Stimulated activated effector memory CD8-positive, alpha-beta T cell treated with anti-CD3 and anti-CD28 coated beads, Interleukin-12 subunit alpha, Interleukin-12 subunit beta, amount 100 ng/mL, for 72 hours (primary cell): ENCODE data around the gene RIPK4.

Source experiments
- ATAC-seq: fragments of 150-1000 bp; cut with Tn5 transposase; 2 replicates; pipeline ENCODE4 v1.10.0; 2021
- DNase-seq, 2 donors: peaks; one replicate each; pipeline ENCODE4 v3.0.0; 2021 to 2022; ENCODE audit warnings: low spot score in 2 of 2
- H3K27ac Mint-ChIP-seq: one replicate; pipeline ENCODE4 v1.8.0; 2022; ENCODE audit warnings: mild to moderate bottlenecking, mixed read lengths
- H3K36me3 Mint-ChIP-seq: one replicate; pipeline ENCODE4 v1.8.0; 2022; ENCODE audit warnings: mild to moderate bottlenecking, mixed read lengths
- H3K4me1 Mint-ChIP-seq: one replicate; pipeline ENCODE4 v1.8.0; 2022; ENCODE audit warnings: mixed read lengths
- H3K4me3 Mint-ChIP-seq: one replicate; pipeline ENCODE4 v1.8.0; 2022; ENCODE audit warnings: mild to moderate bottlenecking, mixed read lengths
- H3K9me3 Mint-ChIP-seq: one replicate; pipeline ENCODE4 v1.8.0; 2022; ENCODE audit warnings: mixed read lengths

Gene RIPK4

DNA sequence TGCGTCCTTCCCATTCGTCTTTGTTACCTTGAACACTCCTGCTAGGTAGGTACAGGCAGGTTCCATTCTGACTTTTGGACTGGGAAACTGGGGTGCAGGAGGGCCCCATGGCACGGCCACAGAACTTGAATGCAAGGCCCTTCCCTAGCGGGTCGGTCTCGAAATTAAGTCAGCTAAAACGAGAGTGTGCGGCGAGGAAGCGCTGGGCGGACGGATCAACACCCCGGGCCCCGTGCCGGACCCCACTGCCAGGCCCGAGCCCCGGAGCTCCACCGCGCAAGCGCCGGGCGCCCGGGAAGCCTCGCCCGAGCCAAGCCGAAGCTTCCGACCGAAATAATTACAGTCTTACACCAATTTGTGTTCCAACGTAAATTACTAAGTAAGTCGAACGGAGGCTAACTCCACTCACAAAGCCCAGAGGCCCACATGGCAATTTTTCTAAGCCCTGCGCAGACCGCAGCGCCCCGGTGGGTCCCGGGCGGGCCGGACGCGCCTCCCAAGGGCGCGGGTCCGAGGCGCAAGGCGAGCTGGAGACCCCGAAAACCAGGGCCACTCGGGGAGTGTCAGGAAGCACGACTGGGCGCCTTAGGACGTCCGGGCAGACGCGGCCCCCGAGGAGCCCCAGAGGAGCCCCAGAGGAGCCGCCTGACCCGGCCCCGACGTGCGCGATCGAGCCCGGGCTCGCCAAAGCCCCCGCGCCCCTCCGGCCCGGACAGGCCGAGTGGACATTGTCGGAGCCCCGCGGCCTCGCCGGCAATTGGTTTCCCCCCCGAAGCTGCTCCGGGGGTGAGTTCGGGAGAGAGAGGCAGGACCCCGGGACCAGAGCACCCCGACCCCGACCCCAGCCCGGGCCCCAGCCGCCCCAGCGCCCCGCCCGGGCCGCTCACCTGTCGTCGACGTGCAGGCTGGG lies 624 bp downstream of the RIPK4 start:
- Mint-ChIP-seq H3K9me3 (no peaks in the 10 kb centered on the region), H3K36me3 (no peaks in the 10 kb centered on the region), H3K27ac (no peak overlapping the region), H3K4me3 (no peak overlapping the region), H3K4me1 (peaks cover 32% of the 10 kb centered on the region)
- DNase-seq (no peak), ATAC-seq (no peak)

GRCh38 chr21:41765420-41765821 lies 1.4 kb downstream of the RIPK4 start:
- H3K36me3 Mint-ChIP-seq = no peaks in the 10 kb centered on the region
- no peak for DNase-seq
- ATAC-seq = no peak
- H3K9me3 Mint-ChIP-seq = no peaks in the 10 kb centered on the region
- H3K4me1 Mint-ChIP-seq = peaks cover 36% of the 10 kb centered on the region
- no peak overlapping the region for H3K4me3 Mint-ChIP-seq
- H3K27ac Mint-ChIP-seq = no peak overlapping the region

- Mint-ChIP-seq H3K4me3 (no peak overlapping the region), H3K4me1 (peaks cover 36% of the 10 kb centered on the region), H3K9me3 (no peaks in the 10 kb centered on the region), H3K36me3 (no peaks in the 10 kb centered on the region), H3K27ac (no peak overlapping the region)
- ATAC-seq (no peak), DNase-seq (no peak)
Observed at GRCh38 chr21:41764558-41765419, 2.1 kb downstream of the RIPK4 start.

- Mint-ChIP-seq H3K27ac (no peak overlapping the region), H3K36me3 (no peaks in the 10 kb centered on the region), H3K4me1 (peaks cover 29% of the 10 kb centered on the region), H3K9me3 (no peaks in the 10 kb centered on the region), H3K4me3 (no peak overlapping the region)
- DNase-seq (no peak), ATAC-seq (no peak)
Observed at GRCh38 chr21:41763996-41764395, 2.9 kb downstream of the RIPK4 start.

GRCh38 chr21:41763398-41763931 lies 3.4 kb downstream of the RIPK4 start:
- no peaks in the 10 kb centered on the region for H3K9me3 Mint-ChIP-seq
- peaks cover 23% of the 10 kb centered on the region for H3K4me1 Mint-ChIP-seq
- DNase-seq (no peak), ATAC-seq (no peak)
- no peak overlapping the region for H3K27ac Mint-ChIP-seq
- H3K4me3 Mint-ChIP-seq = no peak overlapping the region
- H3K36me3 Mint-ChIP-seq = no peaks in the 10 kb centered on the region

DNA sequence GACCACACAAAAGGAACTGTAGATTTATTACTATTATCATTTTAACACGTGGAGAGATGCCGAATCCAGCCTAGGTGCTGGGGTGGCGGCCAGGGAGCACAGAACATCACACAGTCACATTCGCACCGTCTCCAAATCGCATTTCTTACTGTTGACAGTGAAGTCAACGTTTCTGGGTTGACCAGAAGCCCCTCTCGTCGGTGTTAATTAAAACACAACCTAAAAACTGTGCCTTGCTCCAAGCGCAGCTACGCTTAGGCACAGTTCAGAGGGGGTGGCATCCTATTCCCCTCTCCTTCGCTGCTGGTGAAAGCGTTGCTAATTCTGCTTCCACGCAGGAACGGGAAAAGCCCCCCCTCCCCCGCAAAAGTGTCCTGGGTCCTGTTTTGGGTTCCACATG lies 4.1 kb downstream of the RIPK4 start:
- DNase-seq = no peak
- no peaks in the 10 kb centered on the region for H3K36me3 Mint-ChIP-seq
- peaks cover 16% of the 10 kb centered on the region for H3K4me1 Mint-ChIP-seq
- H3K9me3 Mint-ChIP-seq = no peaks in the 10 kb centered on the region
- no peak for ATAC-seq
- no peak overlapping the region for H3K4me3 Mint-ChIP-seq
- H3K27ac Mint-ChIP-seq = no peak overlapping the region

DNA sequence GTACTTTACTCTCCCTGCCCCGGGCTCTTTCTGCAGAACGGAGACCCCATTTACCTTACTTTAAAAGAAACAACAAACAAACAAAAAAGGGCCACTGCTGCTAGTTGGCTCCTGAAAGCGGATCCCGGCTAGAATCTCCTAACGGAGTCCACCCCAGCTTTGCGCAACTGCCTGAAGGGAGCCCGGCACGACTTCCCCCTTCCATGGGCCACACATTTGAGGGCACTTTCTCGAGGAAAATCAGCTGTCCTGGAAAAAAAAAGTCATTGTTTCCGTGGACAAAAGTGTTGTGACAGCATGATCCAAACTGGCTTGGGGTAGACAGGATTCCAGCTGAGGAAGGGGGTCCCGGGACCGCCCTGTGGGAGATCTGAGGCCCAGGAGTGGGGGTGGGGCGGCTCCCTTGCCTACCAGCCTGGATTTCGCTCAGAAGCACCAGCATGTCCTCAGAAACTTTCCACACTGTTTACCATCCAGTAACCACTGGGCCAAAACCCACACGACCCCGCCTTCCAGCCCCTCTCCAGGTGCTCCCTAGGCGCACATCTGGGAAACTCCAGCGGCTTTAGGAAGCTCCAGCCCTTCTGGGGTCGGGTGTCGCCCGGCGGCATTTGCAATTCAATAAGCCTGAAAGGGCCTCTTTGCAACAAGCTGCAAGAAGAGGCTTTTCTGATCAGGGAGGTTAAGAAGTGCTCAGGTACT lies 4.8 kb downstream of the RIPK4 start:
- Mint-ChIP-seq H3K9me3 (no peaks in the 10 kb centered on the region), H3K4me1 (peaks cover 10% of the 10 kb centered on the region), H3K27ac (no peak overlapping the region), H3K4me3 (no peak overlapping the region), H3K36me3 (no peaks in the 10 kb centered on the region)
- no peak for ATAC-seq
- no peak for DNase-seq

- no peak overlapping the region for H3K27ac Mint-ChIP-seq
- H3K9me3 Mint-ChIP-seq = no peaks in the 10 kb centered on the region
Observed at GRCh38 chr21:41761211-41761933, 5.5 kb downstream of the RIPK4 start.

DNA sequence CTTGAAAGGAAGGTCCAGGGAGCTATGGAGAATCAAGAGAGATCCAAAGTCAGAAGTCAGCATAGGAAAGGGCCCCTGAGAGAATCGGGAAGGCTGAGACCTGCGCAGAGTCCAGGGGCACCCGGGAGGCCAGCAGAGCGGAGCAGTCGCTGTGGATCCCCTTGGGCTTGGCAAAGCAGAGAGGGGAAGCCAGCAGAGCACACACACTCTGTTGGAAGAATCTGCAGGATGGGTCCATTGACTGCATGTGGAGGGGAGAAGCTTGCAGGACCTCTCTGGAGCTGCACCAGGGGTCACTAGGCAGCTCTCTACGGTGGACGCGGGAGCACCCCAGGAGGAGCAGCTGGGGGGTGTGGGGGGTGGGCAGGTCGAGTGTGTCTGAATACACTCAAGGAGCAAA lies 6.4 kb downstream of the RIPK4 start:
- Mint-ChIP-seq H3K36me3 (no peaks in the 10 kb centered on the region), H3K9me3 (no peaks in the 10 kb centered on the region), H3K27ac (no peak overlapping the region), H3K4me3 (no peak overlapping the region), H3K4me1 (peaks cover 8% of the 10 kb centered on the region)
- DNase-seq (no peak), ATAC-seq (no peak)

More at GRCh38 chr21:41761211-41761933, 5.5 kb downstream of the RIPK4 start:
- H3K4me1 Mint-ChIP-seq = peaks cover 8% of the 10 kb centered on the region
- H3K36me3 Mint-ChIP-seq = no peaks in the 10 kb centered on the region
- no peak for DNase-seq
- no peak overlapping the region for H3K4me3 Mint-ChIP-seq
- no peak for ATAC-seq

GRCh38 chr21:41759926-41760325 lies 6.9 kb downstream of the RIPK4 start:
- Mint-ChIP-seq H3K36me3 (no peaks in the 10 kb centered on the region), H3K4me1 (peaks cover 8% of the 10 kb centered on the region), H3K9me3 (no peaks in the 10 kb centered on the region), H3K4me3 (no peak overlapping the region), H3K27ac (no peak overlapping the region)
- ATAC-seq (no peak), DNase-seq (no peak)

- Mint-ChIP-seq H3K27ac (no peak overlapping the region), H3K4me3 (no peak overlapping the region), H3K36me3 (no peaks in the 10 kb centered on the region), H3K4me1 (peaks cover 8% of the 10 kb centered on the region), H3K9me3 (no peaks in the 10 kb centered on the region)
- DNase-seq = no peak
- ATAC-seq = no peak
Observed at GRCh38 chr21:41759214-41759840, 7.5 kb downstream of the RIPK4 start.

DNA sequence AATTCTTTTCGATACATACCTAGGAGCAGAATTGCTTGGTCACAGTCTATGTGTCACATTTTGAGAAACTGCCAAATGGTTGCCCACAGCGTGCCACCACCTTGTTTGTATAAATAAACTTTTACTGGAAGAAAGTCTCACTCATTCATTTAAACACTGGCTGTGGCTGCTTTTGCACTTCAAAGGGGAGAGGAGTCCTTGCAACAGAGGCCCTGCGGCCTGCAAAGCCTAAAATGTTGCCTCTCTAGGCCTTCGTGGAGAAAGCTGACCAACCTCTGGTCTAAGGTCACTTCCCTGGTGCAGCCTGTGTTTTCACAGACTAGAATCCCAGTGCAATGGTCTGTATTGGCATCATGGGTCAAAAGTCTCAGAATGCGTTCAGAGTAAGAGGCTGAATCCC lies 8.3 kb downstream of the RIPK4 start:
- DNase-seq (no peak), ATAC-seq (no peak)
- Mint-ChIP-seq H3K36me3 (no peaks in the 10 kb centered on the region), H3K9me3 (no peaks in the 10 kb centered on the region), H3K4me1 (peaks cover 8% of the 10 kb centered on the region), H3K4me3 (no peak overlapping the region), H3K27ac (no peak overlapping the region)

- Mint-ChIP-seq H3K4me3 (no peak overlapping the region), H3K27ac (no peak overlapping the region), H3K9me3 (no peaks in the 10 kb centered on the region), H3K36me3 (no peaks in the 10 kb centered on the region), H3K4me1 (peaks cover 3% of the 10 kb centered on the region)
- no peak for ATAC-seq
- DNase-seq = no peak
Observed at GRCh38 chr21:41755934-41756773, 10.7 kb downstream of the RIPK4 start.
